K562 (cell line): ENCODE results near the gene CTU1. TPM values are rescaled to one million over a fixed set of nuclear protein-coding genes. Genes with fewer than 3 reads are reported as not detected.

Source experiments
- ATAC-seq: fragments of 200-7000 bp; cut with Tn5 transposase; 3 replicates; pipeline ENCODE4 v1.9.1; 2020; ENCODE audit warnings: moderate library complexity
- BruUV-seq: library from RNA; stranded (reverse); fragments of 400-500 nt; replicated peaks from 2 replicates; lab custom pipeline; 2021; lab: Mats Ljungman, UMichigan
- CTCF ChIA-PET: fragments of 300-600 bp; formaldehyde crosslinking; extraction: SDS; loops from one replicate; lab custom pipeline; 2021; ENCODE audit warnings: low intra/inter-chr PET ratio; lab: Yijun Ruan, JAX
- POLR2A ChIA-PET: fragments of 300-600, 350-650 bp; sonication (Branson Sonifier 250); formaldehyde crosslinking; extraction: SDS; loops from one replicate; lab custom pipeline; 2021; ENCODE audit warnings: antibody characterized with exemption, inconsistent platforms; lab: Yijun Ruan, JAX
- DNase-seq, 4 experiments: peaks; one replicate each; pipeline versions ENCODE4 v3.0.0 to v3.0.0-alpha.2; 2011 to 2018; ENCODE audit warnings: low spot score in 3 of 4, mixed read lengths in 3 of 4; ENCODE audit errors: extremely low read depth in 1 of 4
- FAIRE-seq: peaks from 2 replicates; lab custom pipeline; 2011; peaks lifted over from hg19 to GRCh38; lab: Jason Lieb, UNC
- H2AFZ ChIP-seq: 2 replicates; pipeline ENCODE4 v1.6.0; 2011; ENCODE audit warnings: low read depth, low read length, control low read depth, inconsistent platforms
- H3K27ac ChIP-seq: fragments of 200-600 bp; 3 replicates; pipeline ENCODE4 v1.8.0; 2011; ENCODE audit warnings: low read depth, mild to moderate bottlenecking, control low read depth, inconsistent platforms, low read length, moderate library complexity, mixed read lengths; ENCODE audit errors: extremely low read depth
- H3K27me3 ChIP-seq, 2 experiments: fragments of 300-600 bp in 1 of 2; 2 replicates in 1 of 2; 3 replicates in 1 of 2; pipeline versions ENCODE4 v1.6.0 to v1.8.0; 2011; ENCODE audit warnings: inconsistent platforms in 2 of 2, low read length in 2 of 2, mild to moderate bottlenecking in 1 of 2, mixed read lengths in 1 of 2, moderate library complexity in 1 of 2; ENCODE audit not compliant: control insufficient read depth in 2 of 2, insufficient read depth in 2 of 2
- H3K36me3 ChIP-seq: fragments of 300-600 bp; 3 replicates; pipeline ENCODE4 v1.8.0; 2011; ENCODE audit warnings: mild to moderate bottlenecking, low read length, inconsistent platforms; ENCODE audit not compliant: control insufficient read depth, insufficient read depth
- H3K4me1 ChIP-seq, 2 experiments: fragments of 200-600 bp in 1 of 2; replicated peaks in 1 of 2; 2 replicates in 1 of 2; 3 replicates in 1 of 2; pipeline versions ENCODE4 v1.5.1 to v1.8.0; 2011; ENCODE audit warnings: inconsistent platforms in 2 of 2, low read length in 2 of 2, mild to moderate bottlenecking in 1 of 2, mixed read lengths in 1 of 2, moderate library complexity in 1 of 2; ENCODE audit not compliant: control insufficient read depth in 2 of 2, insufficient read depth in 2 of 2
- H3K4me2 ChIP-seq: 2 replicates; pipeline ENCODE4 v1.6.1; 2011; ENCODE audit warnings: low read length, control low read depth, inconsistent platforms, mixed read lengths; ENCODE audit not compliant: insufficient read depth
- H3K4me3 ChIP-seq: fragments of 200-600 bp; sonication (generic), shearing (Covaris generic); 2 replicates; pipeline ENCODE4 v1.5.1; 2016; ENCODE audit warnings: control low read depth, inconsistent platforms
- H3K79me2 ChIP-seq: fragments of 200-600 bp; 3 replicates; pipeline ENCODE4 v1.8.0; 2011; ENCODE audit warnings: low read length, inconsistent platforms; ENCODE audit not compliant: control insufficient read depth, insufficient read depth
- H3K9ac ChIP-seq, 2 experiments: 2 replicates each; pipeline versions ENCODE4 v1.6.0 to v1.6.1; 2011; ENCODE audit warnings: low read depth in 2 of 2, low read length in 2 of 2, control low read depth in 1 of 2, inconsistent platforms in 1 of 2, mild to moderate bottlenecking in 1 of 2, mixed read lengths in 1 of 2; ENCODE audit not compliant: insufficient read depth in 1 of 2
- H3K9me1 ChIP-seq: one replicate; pipeline ENCODE4 v1.6.0; 2011; ENCODE audit warnings: inconsistent platforms, mild to moderate bottlenecking, low read length, moderate library complexity; ENCODE audit not compliant: control insufficient read depth, insufficient read depth
- H3K9me3 ChIP-seq: replicated peaks from 2 replicates; pipeline ENCODE4 v1.5.1; 2011; ENCODE audit warnings: low read depth, low read length, inconsistent platforms; ENCODE audit not compliant: control insufficient read depth, insufficient read depth
- H4K20me1 ChIP-seq: replicated peaks from 2 replicates; pipeline ENCODE4 v1.6.1; 2011; ENCODE audit warnings: low read length, inconsistent platforms, mixed read lengths; ENCODE audit not compliant: control insufficient read depth, insufficient read depth
- ARID3A ChIP-seq: IDR thresholded peaks from 2 replicates; pipeline ENCODE4 v1.6.1; 2012; ENCODE audit warnings: low read depth, low read length, improper control_type of control experiment, borderline replicate concordance
- ETS2 ChIP-seq: IDR thresholded peaks from 2 replicates; pipeline ENCODE4 v1.6.1; 2016; ENCODE audit warnings: borderline replicate concordance, missing genetic modification characterization, mild to moderate bottlenecking, moderate library complexity, missing compliant biosample characterization; ENCODE audit not compliant: poor library complexity, severe bottlenecking
- HINFP ChIP-seq: fragments of 450-650 bp; conservative IDR thresholded peaks from 2 replicates; pipeline ENCODE4 v1.6.1; 2016; ENCODE audit warnings: missing genetic modification characterization, low read depth, mild to moderate bottlenecking, control low read depth, missing compliant biosample characterization
- NR2C1 ChIP-seq, 2 experiments: fragments of 450-650 bp; IDR thresholded peaks; 2 replicates each; pipeline ENCODE4 v1.6.1; 2017; ENCODE audit warnings: mild to moderate bottlenecking in 2 of 2, antibody characterized with exemption in 1 of 2, inconsistent platforms in 1 of 2, missing compliant biosample characterization in 1 of 2, missing genetic modification characterization in 1 of 2
- POLR2B ChIP-seq: fragments of 450-650 bp; IDR thresholded peaks from 2 replicates; pipeline ENCODE4 v1.6.1; 2018; ENCODE audit warnings: low read depth; ENCODE audit not compliant: partially characterized antibody
- POLR2G ChIP-seq: fragments of 200-400 bp; formaldehyde crosslinking; IDR thresholded peaks from 2 replicates; pipeline ENCODE4 v1.6.1; 2017; ENCODE audit warnings: low read depth, mild to moderate bottlenecking, antibody characterized with exemption, low read length, moderate library complexity
- SMARCA5 ChIP-seq: fragments of 450-650 bp; IDR thresholded peaks from 2 replicates; pipeline ENCODE4 v1.6.1; 2016
- ZBTB33 ChIP-seq: sonication (generic); formaldehyde crosslinking; IDR thresholded peaks from 2 replicates; pipeline ENCODE4 v1.8.1; 2023; ENCODE audit warnings: mild to moderate bottlenecking, missing genetic modification reagents
- ZNF324 ChIP-seq: fragments of 250-450 bp; sonication (Bioruptor Pico); IDR thresholded peaks from 2 replicates; pipeline ENCODE4 v1.4.0; 2020; ENCODE audit warnings: mild to moderate bottlenecking
- ZNF347 ChIP-seq: fragments of 450-650 bp; formaldehyde crosslinking; IDR thresholded peaks from 2 replicates; pipeline ENCODE4 v1.4.0; 2020; ENCODE audit warnings: low read depth, mild to moderate bottlenecking, moderate library complexity
- ZNF408 ChIP-seq: fragments of 250-450 bp; sonication (Bioruptor Pico); IDR thresholded peaks from 2 replicates; pipeline ENCODE4 v1.4.0; 2020; ENCODE audit warnings: low read depth, mild to moderate bottlenecking, moderate library complexity
- ZNF561 ChIP-seq: fragments of 450-650 bp; formaldehyde crosslinking; conservative IDR thresholded peaks from 2 replicates; pipeline ENCODE4 v1.4.0; 2020; ENCODE audit warnings: mild to moderate bottlenecking, moderate library complexity
- WGBS: fragments of 100-300 bp; shearing (Covaris generic); methylation state at CpG from one replicate; pipeline ENCODE4 v1.1.6; 2016; ENCODE audit warnings: low coverage, mixed read lengths; ENCODE audit not compliant: insufficient coverage; ENCODE audit errors: missing lambda C conversion rate; 5-methylcytosine and 5-hydroxymethylcytosine counted together
- in situ Hi-C: fragments of 300-500 bp; cut with MboI; formaldehyde crosslinking; loops from 4 replicates; pipeline ENCODE4 v1.15.0; 2018; ENCODE audit warnings: inconsistent platforms, mixed read lengths
- intact Hi-C: fragments of 100-400 bp; cut with micrococcal nuclease; formaldehyde crosslinking; loops from 2 replicates; pipeline ENCODE4 v1.14.2; 2022
- polyA plus RNA-seq, 8 experiments: library from polyadenylated mRNA; depleted of rRNA in 4 of 8; stranded (reverse) in 5 of 8; unstranded in 3 of 8; fragments of >200 nt; fragmentation: Nextera tagmentation in 2 of 8; fragmentation: Illumina TruSeq in 1 of 8; extraction: Ambion mirVana in 2 of 8; extraction: Trizol in 1 of 8; gene quantifications; 2 replicates each; pipeline versions ENCODE4 v1.2.1 to v1.2.3, GENCODE V29; 2011 to 2014; ENCODE audit warnings: inconsistent platforms in 1 of 8, missing spikeins in 1 of 8
- total RNA-seq, 7 experiments: library from RNA; depleted of rRNA in 6 of 7; stranded (reverse); fragments of >200 nt in 6 of 7; fragmentation: Illumina TruSeq in 2 of 7; extraction: Trizol in 2 of 7; gene quantifications; 2 replicates each; pipeline versions ENCODE4 v1.2.1 to v1.2.3, GENCODE V29; 2011 to 2021; ENCODE audit warnings: low replicate concordance in 1 of 7
- TF ChIP-seq, protein P1 (sequence below): fragments of 450-650 bp; IDR thresholded peaks from 2 replicates; pipeline ENCODE4 v1.6.1; 2016; ENCODE audit warnings: mild to moderate bottlenecking

Gene CTU1
- total and polyA plus RNA-seq, 9 of the 15 experiments (the other 6 are each of a cell fraction or from before 2014, with no cell fraction given), result 0.03 to 18.4 (median 2.3) TPM; not detected in 1

DNA sequence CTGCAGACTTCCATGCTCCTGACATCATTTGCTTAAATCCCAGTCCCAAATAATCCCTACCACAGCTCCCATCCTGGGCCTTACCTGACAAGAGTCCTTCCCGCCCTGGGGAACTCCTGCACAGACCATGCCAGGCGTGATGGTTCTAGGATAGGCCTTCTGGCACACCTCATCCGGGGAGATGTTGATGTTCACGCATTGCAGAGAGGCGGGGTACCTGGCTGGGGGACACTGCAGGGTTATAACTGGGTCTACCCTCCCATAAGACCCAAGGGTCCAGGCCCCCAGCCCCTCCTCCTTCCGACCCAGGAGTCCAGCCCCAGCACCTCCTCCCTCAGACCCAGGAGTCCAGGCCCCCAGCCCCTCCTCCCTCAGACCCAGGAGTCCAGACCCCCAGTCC, 29.5 kb downstream of the CTU1 start (continued):
- TF ChIP-seq ARID3A, result no peak
- TF ChIP-seq ZBTB33 (CRISPR knock-in tag), result no peak
- no peak for TF ChIP-seq ZNF347 (CRISPR knock-in tag)

GRCh38 chr19:51078104-51078503, 30.1 kb downstream of the CTU1 start:
- in situ Hi-C loops (no loop called here), intact Hi-C loops (no loop called here)
- FAIRE-seq, result no peak
- CTCF ChIA-PET, result no interaction called here
- Histone ChIP-seq H3K9me1 (no peaks in the 10 kb centered on the region), H3K9ac (no peak overlapping the region), H4K20me1 (no peaks in the 10 kb centered on the region), H3K36me3 (no peaks in the 10 kb centered on the region), H3K9me3 (no peaks in the 10 kb centered on the region; the same call in 1 of the 2 replicates), H3K4me2 (no peak overlapping the region), H2AFZ (no peak overlapping the region), H3K27me3 (peaks cover 7 to 52% of the 10 kb centered on the region in 2 experiments; a peak in 3 of 5 replicates), H3K4me3 (no peak overlapping the region), H3K4me1 (peaks cover 0 to 7% of the 10 kb centered on the region in 2 experiments; a peak in 2 of 5 replicates), H3K27ac (no peak overlapping the region), H3K79me2 (no peaks in the 10 kb centered on the region)
- no peak for DNase-seq
- POLR2A ChIA-PET, result interaction anchor here (0.6 kb wide), 1 partner anchor 1086 kb away, joined by 3 read pairs; no protein-coding TSS in a partner anchor
- ATAC-seq, result peak; percentile 53; the same call in 2 of the 3 replicates
- no TSS peak for BruUV-seq
- WGBS, result 0% methylated on average over 6 of the region's 6 CpGs
- no peak for TF ChIP-seq ZNF324 (CRISPR knock-in tag)
- TF ChIP-seq HINFP (tag), result no peak
- TF ChIP-seq POLR2G, result no peak
- TF ChIP-seq, protein P1, sequence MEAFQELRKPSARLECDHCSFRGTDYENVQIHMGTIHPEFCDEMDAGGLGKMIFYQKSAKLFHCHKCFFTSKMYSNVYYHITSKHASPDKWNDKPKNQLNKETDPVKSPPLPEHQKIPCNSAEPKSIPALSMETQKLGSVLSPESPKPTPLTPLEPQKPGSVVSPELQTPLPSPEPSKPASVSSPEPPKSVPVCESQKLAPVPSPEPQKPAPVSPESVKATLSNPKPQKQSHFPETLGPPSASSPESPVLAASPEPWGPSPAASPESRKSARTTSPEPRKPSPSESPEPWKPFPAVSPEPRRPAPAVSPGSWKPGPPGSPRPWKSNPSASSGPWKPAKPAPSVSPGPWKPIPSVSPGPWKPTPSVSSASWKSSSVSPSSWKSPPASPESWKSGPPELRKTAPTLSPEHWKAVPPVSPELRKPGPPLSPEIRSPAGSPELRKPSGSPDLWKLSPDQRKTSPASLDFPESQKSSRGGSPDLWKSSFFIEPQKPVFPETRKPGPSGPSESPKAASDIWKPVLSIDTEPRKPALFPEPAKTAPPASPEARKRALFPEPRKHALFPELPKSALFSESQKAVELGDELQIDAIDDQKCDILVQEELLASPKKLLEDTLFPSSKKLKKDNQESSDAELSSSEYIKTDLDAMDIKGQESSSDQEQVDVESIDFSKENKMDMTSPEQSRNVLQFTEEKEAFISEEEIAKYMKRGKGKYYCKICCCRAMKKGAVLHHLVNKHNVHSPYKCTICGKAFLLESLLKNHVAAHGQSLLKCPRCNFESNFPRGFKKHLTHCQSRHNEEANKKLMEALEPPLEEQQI, result no peak
- no peak for TF ChIP-seq NR2C1 (IDR thresholded peaks at IDR 0.05)
- TF ChIP-seq NR2C1 (tag; IDR thresholded peaks at IDR 0.05), result no peak
- TF ChIP-seq ETS2 (tag), result no peak
- TF ChIP-seq ZNF561 (CRISPR knock-in tag), result no peak
- no peak for TF ChIP-seq ZNF408 (CRISPR knock-in tag)
- no peak for TF ChIP-seq POLR2B
- no peak for TF ChIP-seq SMARCA5
